HCT116 (cell line): ENCODE data around the gene RASGRF2. TPM values are rescaled to one million over a fixed set of nuclear protein-coding genes. Genes with fewer than 3 reads are reported as not detected.

Source experiments
- ATAC-seq: fragments of 200-7000 bp; cut with Tn5 transposase; 2 replicates; pipeline ENCODE4 v1.9.1; 2020; ENCODE audit warnings: mild to moderate bottlenecking, moderate library complexity
- BruUV-seq: library from RNA; stranded (reverse); fragments of 400-500 nt; replicated peaks from 2 replicates; lab custom pipeline; 2021; lab: Mats Ljungman, UMichigan
- CTCF ChIA-PET: fragments of 300-600 bp; sonication (Branson Sonifier 250); formaldehyde crosslinking; loops from one replicate; lab custom pipeline; 2021; ENCODE audit warnings: antibody characterized with exemption; lab: Charles Lee
- POLR2A ChIA-PET: fragments of 300-600, 350-600 bp; sonication (Branson Sonifier 250); formaldehyde crosslinking; loops from one replicate; lab custom pipeline; 2021; ENCODE audit warnings: antibody characterized with exemption; lab: Charles Lee
- RAD21 ChIA-PET, 2 experiments: fragments of 300-600 bp; sonication (Branson Sonifier 250); formaldehyde crosslinking; loops; one replicate each; lab custom pipeline; 2023; ENCODE audit warnings: low total read pairs in 2 of 2; ENCODE audit not compliant: uncharacterized antibody in 2 of 2, unreplicated experiment in 2 of 2, low non-redundant PET in 1 of 2; lab: Charles Lee
- DNase-seq: peaks from one replicate; pipeline ENCODE4 v3.0.0-alpha.2; 2010; ENCODE audit warnings: low read depth, low spot score
- H2AFZ ChIP-seq: fragments of 200-600 bp; shearing (Covaris generic), sonication (generic); 2 replicates; pipeline ENCODE4 v1.6.1; 2017; ENCODE audit warnings: low read depth, mixed run types, mixed read lengths, antibody characterized with exemption, low read length; ENCODE audit not compliant: poor library complexity, severe bottlenecking
- H3K27ac ChIP-seq: 2 replicates; pipeline ENCODE4 v1.5.1; 2012; ENCODE audit warnings: low read depth, low read length
- H3K27me3 ChIP-seq: fragments of 200-600 bp; sonication (generic); 2 replicates; pipeline ENCODE4 v1.6.1; 2016; ENCODE audit warnings: mixed run types, low read length, mixed read lengths; ENCODE audit not compliant: insufficient read depth
- H3K36me3 ChIP-seq, 2 experiments: fragments of 200-500 bp in 1 of 2; fragments of 200-600 bp in 1 of 2; sonication (Bioruptor generic) in 1 of 2; sonication (generic) in 1 of 2; 2 replicates each; pipeline versions ENCODE4 v1.5.1 to v1.6.1; 2014 to 2016; ENCODE audit warnings: low read length in 2 of 2, inconsistent platforms in 1 of 2, mixed read lengths in 1 of 2, mixed run types in 1 of 2; ENCODE audit not compliant: insufficient read depth in 2 of 2, control insufficient read depth in 1 of 2
- H3K4me1 ChIP-seq, 2 experiments: fragments of 200-600 bp in 1 of 2; sonication (generic) in 1 of 2; 2 replicates each; pipeline versions ENCODE4 v1.5.1 to v1.6.1; 2012 to 2017; ENCODE audit warnings: low read length in 2 of 2, inconsistent platforms in 1 of 2, mild to moderate bottlenecking in 1 of 2, mixed read lengths in 1 of 2, mixed run types in 1 of 2, moderate library complexity in 1 of 2; ENCODE audit not compliant: insufficient read depth in 2 of 2, control insufficient read depth in 1 of 2
- H3K4me2 ChIP-seq: fragments of 200-600 bp; sonication (generic); 2 replicates; pipeline ENCODE4 v1.6.1; 2017; ENCODE audit warnings: mixed run types, low read length, mixed read lengths
- H3K4me3 ChIP-seq, 2 experiments: fragments of 200-600 bp in 1 of 2; sonication (generic) in 1 of 2; replicated peaks in 1 of 2; 2 replicates each; pipeline ENCODE4 v1.5.1; 2011 to 2016; ENCODE audit warnings: low read length in 2 of 2, control low read depth in 1 of 2, low read depth in 1 of 2, mild to moderate bottlenecking in 1 of 2, mixed read lengths in 1 of 2, mixed run types in 1 of 2
- H3K79me2 ChIP-seq: fragments of 200-600 bp; sonication (generic); 2 replicates; pipeline ENCODE4 v1.6.1; 2017; ENCODE audit warnings: mild to moderate bottlenecking, mixed run types, low read length, moderate library complexity, mixed read lengths; ENCODE audit not compliant: insufficient read depth
- H3K9ac ChIP-seq: fragments of 200-600 bp; sonication (generic); 2 replicates; pipeline ENCODE4 v1.6.1; 2016; ENCODE audit warnings: low read length, mixed read lengths
- H3K9me2 ChIP-seq: fragments of 200-600 bp; sonication (generic), shearing (Covaris generic); 2 replicates; pipeline ENCODE4 v1.6.1; 2017; ENCODE audit warnings: mixed run types, mild to moderate bottlenecking, moderate library complexity; ENCODE audit not compliant: insufficient read depth
- H3K9me3 ChIP-seq, 2 experiments: fragments of 200-500 bp in 1 of 2; fragments of 200-600 bp in 1 of 2; sonication (Bioruptor generic) in 1 of 2; sonication (generic) in 1 of 2; 2 replicates each; pipeline ENCODE4 v1.6.1; 2014 to 2017; ENCODE audit warnings: low read length in 2 of 2, mixed read lengths in 2 of 2, inconsistent platforms in 1 of 2, low read depth in 1 of 2, mild to moderate bottlenecking in 1 of 2, mixed run types in 1 of 2, moderate library complexity in 1 of 2; ENCODE audit not compliant: control insufficient read depth in 1 of 2, insufficient read depth in 1 of 2
- H4K20me1 ChIP-seq: fragments of 200-600 bp; sonication (generic), shearing (Covaris generic); 2 replicates; pipeline ENCODE4 v1.6.1; 2017; ENCODE audit warnings: mixed run types, mild to moderate bottlenecking, moderate library complexity; ENCODE audit not compliant: insufficient read depth
- ATF3 ChIP-seq: IDR thresholded peaks from 2 replicates; pipeline ENCODE4 v1.6.1; 2012
- CEBPB ChIP-seq: IDR thresholded peaks from 2 replicates; pipeline ENCODE4 v1.6.1; 2012; ENCODE audit warnings: low read depth
- CTCF ChIP-seq, 3 experiments: fragments of 200-600 bp in 1 of 3; sonication (generic) in 1 of 3; IDR thresholded peaks in 2 of 3; conservative IDR thresholded peaks in 1 of 3; 2 replicates each; pipeline ENCODE4 v1.5.1; 2012 to 2017; ENCODE audit warnings: low read depth in 2 of 3, low read length in 2 of 3, antibody characterized with exemption in 1 of 3, borderline replicate concordance in 1 of 3, control low read depth in 1 of 3, mild to moderate bottlenecking in 1 of 3, mixed read lengths in 1 of 3, mixed run types in 1 of 3, moderate library complexity in 1 of 3; ENCODE audit not compliant: insufficient read depth in 1 of 3
- EGR1 ChIP-seq: IDR thresholded peaks from 2 replicates; pipeline ENCODE4 v1.6.1; 2012; ENCODE audit warnings: low read depth
- ELF1 ChIP-seq: IDR thresholded peaks from 2 replicates; pipeline ENCODE4 v1.6.1; 2012; ENCODE audit warnings: low read depth, borderline replicate concordance
- EZH2 ChIP-seq: fragments of 200-600 bp; sonication (generic); IDR thresholded peaks from 2 replicates; pipeline ENCODE4 v1.6.1; 2017; ENCODE audit warnings: antibody characterized with exemption, mixed run types
- EZH2phosphoT487 ChIP-seq: fragments of 200-600 bp; IDR thresholded peaks from 2 replicates; pipeline ENCODE4 v1.6.1; 2018; ENCODE audit warnings: antibody characterized with exemption, borderline replicate concordance
- FOSL1 ChIP-seq: IDR thresholded peaks from 2 replicates; pipeline ENCODE4 v1.6.1; 2012; ENCODE audit warnings: low read depth
- JUND ChIP-seq: IDR thresholded peaks from 2 replicates; pipeline ENCODE4 v1.6.1; 2012
- POLR2AphosphoS5 ChIP-seq: IDR thresholded peaks from 2 replicates; pipeline ENCODE4 v1.6.1; 2011; ENCODE audit warnings: mild to moderate bottlenecking, low read depth, low read length, moderate library complexity
- SRF ChIP-seq: IDR thresholded peaks from 2 replicates; pipeline ENCODE4 v1.6.1; 2012; ENCODE audit warnings: low read depth
- TCF7L2 ChIP-seq: IDR thresholded peaks from 2 replicates; pipeline ENCODE4 v1.7.0; 2011; ENCODE audit warnings: borderline replicate concordance, inconsistent platforms; ENCODE audit not compliant: insufficient read depth, insufficient read length; ENCODE audit errors: extremely low read depth
- ZFX ChIP-seq: fragments of 450-650 bp; IDR thresholded peaks from 2 replicates; pipeline ENCODE4 v1.6.1; 2017
- intact Hi-C: fragments of 100-400 bp; cut with micrococcal nuclease; formaldehyde crosslinking; loops from 2 replicates; pipeline ENCODE4 v1.10.0; 2022
- total RNA-seq: library from RNA; stranded (reverse); gene quantifications from one replicate; pipeline ENCODE4 v1.2.1, GENCODE V29; 2021; ENCODE audit not compliant: unreplicated experiment

The RASGRF2 gene
- total RNA-seq, 1 experiment from 2014 or later, result 0.05 TPM

- Histone ChIP-seq H4K20me1 (no peaks in the 10 kb centered on the region), H3K4me3 (no peak overlapping the region), H3K79me2 (no peaks in the 10 kb centered on the region), H3K9me2 (no peaks in the 10 kb centered on the region), H3K27me3 (no peaks in the 10 kb centered on the region), H2AFZ (no peak overlapping the region), H3K4me1 (peaks cover 20 to 36% of the 10 kb centered on the region in 2 experiments), H3K4me2 (no peak overlapping the region), H3K27ac (no peak overlapping the region), H3K9me3 (no peaks in the 10 kb centered on the region), H3K9ac (no peak overlapping the region), H3K36me3 (no peaks in the 10 kb centered on the region)
- ATAC-seq (no peak), DNase-seq (no peak)
- RAD21 ChIA-PET, result no interaction called here
- TF ChIP-seq SRF (no peak), POLR2AphosphoS5 (no peak), EGR1 (no peak), FOSL1 (no peak), EZH2phosphoT487 (no peak), ELF1 (no peak), CTCF (IDR thresholded peaks at IDR 0.05 in 2 of 3, conservative IDR thresholded peaks at IDR 0.05 in 1 of 3; ENCODE audit: borderline replicate concordance in 1 of 3, insufficient read depth in 1 of 3, low read depth in 2 of 3, low read length in 2 of 3) (no peak), ATF3 (no peak), JUND (no peak), TCF7L2 (no peak), ZFX (no peak), CEBPB (no peak), EZH2 (no peak)
- intact Hi-C loops, result no loop called here
- CTCF ChIA-PET, result no interaction called here
- POLR2A ChIA-PET, result no interaction called here
- BruUV-seq, result no TSS peak
Measured at GRCh38 chr5:81245871-81246235, 285.7 kb downstream of the RASGRF2 start.
